Measurements from ENCODE around the gene MPND. TPM values are rescaled to one million over a fixed set of nuclear protein-coding genes. Genes with fewer than 3 reads are reported as not detected.

Gene MPND
- 8.2 and 8.8 TPM in 2 replicates for total RNA-seq

GRCh38 chr19:4343370-4344307 lies at the start of gene MPND:
Gene MPND, plus strand, starts transcription at chr19:4343562. Its CDS starts 32 bp downstream, at chr19:4343594.

GRCh38 chr19:4302243-4302640 lies 41.1 kb upstream of the MPND start, which contains the start of gene TMIGD2:
Gene TMIGD2, minus strand, starts transcription at chr19:4302389. Its CDS starts 4 bp downstream, at chr19:4302385.

GRCh38 chr19:4304538-4305256 lies 38.7 kb upstream of the MPND start, which contains the start of gene FSD1:
Gene FSD1, plus strand, starts transcription at chr19:4304598. Its CDS starts 149 bp downstream, at chr19:4304747.

GRCh38 chr19:4338441-4339355 lies 4.7 kb upstream of the MPND start, which contains the start of gene STAP2:
Gene STAP2, minus strand, starts transcription at chr19:4338827. Its CDS starts 74 bp downstream, at chr19:4338753.

GRCh38 chr19:4400135-4400936 lies 57.0 kb downstream of the MPND start, which contains the start of gene SH3GL1:
Gene SH3GL1, minus strand, starts transcription at chr19:4400547. Its CDS starts 179 bp downstream, at chr19:4400368.

GRCh38 chr19:4402171-4403004 lies 59.0 kb downstream of the MPND start, which contains the start of gene CHAF1A:
Gene CHAF1A, plus strand, starts transcription at chr19:4402640. Its CDS starts 123 bp downstream, at chr19:4402763.

Other genes starting within 250 kb of the MPND start
- gene MAP2K2, start 219.4 kb upstream of the MPND start, total RNA-seq: 192 and 263 TPM in 2 replicates
- under 0.01 TPM in 1 of 2 replicates, not detected in the other for gene CREB3L3, start 189.9 kb upstream of the MPND start, total RNA-seq
- 11.6 and 12.1 TPM in 2 replicates for gene SIRT6, start 161.0 kb upstream of the MPND start, total RNA-seq
- 2.4 and 4.4 TPM in 2 replicates for gene ANKRD24, start 160.9 kb upstream of the MPND start, total RNA-seq
- 0.16 TPM in 1 of 2 replicates, not detected in the other for gene EBI3, start 114.0 kb upstream of the MPND start, total RNA-seq
- 12.9 and 16.4 TPM in 2 replicates for gene YJU2, start 96.5 kb upstream of the MPND start, total RNA-seq
- gene SHD, start 64.3 kb upstream of the MPND start, total RNA-seq: not detected in 2 replicates
- not detected in 2 replicates for gene TMIGD2, start 41.2 kb upstream of the MPND start, total RNA-seq
- 11.3 and 14.9 TPM in 2 replicates for gene FSD1, start 39.0 kb upstream of the MPND start, total RNA-seq
- gene STAP2, start 4.7 kb upstream of the MPND start, total RNA-seq: 6.6 and 6.7 TPM in 2 replicates
- gene SH3GL1, start 57.0 kb downstream of the MPND start, total RNA-seq: 25.2 and 31.7 TPM in 2 replicates
- gene CHAF1A, start 59.1 kb downstream of the MPND start, total RNA-seq: 3.7 and 6.0 TPM in 2 replicates
- 138 and 176 TPM in 2 replicates for gene UBXN6, start 114.2 kb downstream of the MPND start, total RNA-seq
- 59.6 and 82.7 TPM in 2 replicates for gene HDGFL2, start 128.7 kb downstream of the MPND start, total RNA-seq
- 0.43 and 2.5 TPM in 2 replicates for gene PLIN4, start 174.9 kb downstream of the MPND start, total RNA-seq
- not detected in 2 replicates for gene PLIN5, start 191.7 kb downstream of the MPND start, total RNA-seq
- not detected in 2 replicates for gene LRG1, start 196.5 kb downstream of the MPND start, total RNA-seq
- gene SEMA6B, start 216.1 kb downstream of the MPND start, total RNA-seq: 0.09 and 0.32 TPM in 2 replicates